Karpas-422 (cell line): ENCODE data around the gene FURIN. TPM values are rescaled to one million over a fixed set of nuclear protein-coding genes. Genes with fewer than 3 reads are reported as not detected.
"Not testable (repeated sequence)": the region's sequence is repeated elsewhere in the genome, so short reads cannot be mapped to it uniquely, and the experiment has no call there.

Source experiments
- DNase-seq: peaks from one replicate; pipeline ENCODE4 v3.0.0-alpha.2; 2015
- H2AFZ ChIP-seq: fragments of 200-600 bp; sonication (generic); 2 replicates; pipeline ENCODE4 v1.6.1; 2014; ENCODE audit warnings: antibody characterized with exemption, low read length, mixed read lengths
- H3K27ac ChIP-seq: fragments of 200-600 bp; sonication (generic); 2 replicates; pipeline ENCODE4 v1.5.1; 2014; ENCODE audit warnings: mild to moderate bottlenecking, low read length, moderate library complexity
- H3K27me3 ChIP-seq: fragments of 200-600 bp; sonication (generic); 2 replicates; pipeline ENCODE4 v1.6.1; 2014; ENCODE audit warnings: low read length, mixed read lengths
- H3K36me3 ChIP-seq: fragments of 200-600 bp; sonication (generic); 2 replicates; pipeline ENCODE4 v1.6.1; 2014; ENCODE audit warnings: low read length, mixed read lengths; ENCODE audit not compliant: insufficient read depth
- H3K4me1 ChIP-seq: fragments of 200-600 bp; sonication (generic); 2 replicates; pipeline ENCODE4 v1.6.1; 2014; ENCODE audit warnings: mild to moderate bottlenecking, low read length, mixed read lengths
- H3K4me2 ChIP-seq: fragments of 200-600 bp; sonication (generic); 2 replicates; pipeline ENCODE4 v1.6.1; 2014; ENCODE audit warnings: low read length, low read depth, mild to moderate bottlenecking; ENCODE audit not compliant: poor library complexity, severe bottlenecking
- H3K4me3 ChIP-seq: fragments of 200-600 bp; sonication (generic); 2 replicates; pipeline ENCODE4 v1.5.1; 2014; ENCODE audit warnings: mild to moderate bottlenecking, antibody characterized with exemption, low read length, mixed read lengths
- H3K79me2 ChIP-seq: fragments of 200-600 bp; sonication (generic); 2 replicates; pipeline ENCODE4 v1.6.1; 2014; ENCODE audit warnings: mild to moderate bottlenecking, low read length, mixed read lengths
- H3K9ac ChIP-seq: fragments of 200-600 bp; sonication (generic); 2 replicates; pipeline ENCODE4 v1.6.0; 2014; ENCODE audit warnings: low read length
- H3K9me2 ChIP-seq: fragments of 200-600 bp; sonication (generic), shearing (Covaris generic); replicated peaks from 2 replicates; pipeline ENCODE4 v1.6.0; 2014; ENCODE audit warnings: mild to moderate bottlenecking, low read length, moderate library complexity; ENCODE audit not compliant: insufficient read depth
- H3K9me3 ChIP-seq: fragments of 300-700, 200-600 bp; sonication (generic); 2 replicates; pipeline ENCODE4 v1.6.1; 2014; ENCODE audit warnings: low read length, mixed read lengths
- H4K20me1 ChIP-seq: fragments of 200-600 bp; sonication (generic); 2 replicates; pipeline ENCODE4 v1.6.1; 2014; ENCODE audit warnings: mild to moderate bottlenecking, antibody characterized with exemption, low read length, low read depth; ENCODE audit not compliant: insufficient read depth
- total RNA-seq: library from RNA; depleted of rRNA; stranded (reverse); fragments of >200 nt; shearing (Covaris generic); gene quantifications from 2 replicates; pipeline ENCODE4 v1.2.3, GENCODE V29; 2014; ENCODE audit warnings: low replicate concordance

The FURIN gene
- total RNA-seq, 1 experiment from 2014 or later: 30.4 TPM

DNA sequence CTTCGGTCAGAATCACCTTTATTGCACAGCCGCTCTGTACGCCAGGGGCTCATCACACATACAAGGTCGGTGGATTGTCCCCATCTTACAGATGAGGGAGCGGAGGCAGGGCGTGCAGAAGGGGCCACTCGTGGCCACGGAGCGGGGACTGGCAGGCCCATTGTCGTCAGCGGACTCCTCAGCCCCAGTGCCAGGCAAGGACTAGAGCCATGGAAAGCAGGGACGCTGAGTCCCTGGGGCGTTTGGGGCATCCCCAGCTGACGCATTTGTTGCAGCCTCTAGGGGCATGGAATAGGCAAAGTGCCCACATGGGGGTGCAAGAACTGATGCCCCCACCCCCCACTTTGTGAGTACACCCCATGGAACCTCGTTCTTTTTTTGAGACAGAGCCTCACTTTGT lies 29.8 kb upstream of the FURIN start:
- H3K4me2 ChIP-seq: peak overlapping the region; percentile 65

DNA sequence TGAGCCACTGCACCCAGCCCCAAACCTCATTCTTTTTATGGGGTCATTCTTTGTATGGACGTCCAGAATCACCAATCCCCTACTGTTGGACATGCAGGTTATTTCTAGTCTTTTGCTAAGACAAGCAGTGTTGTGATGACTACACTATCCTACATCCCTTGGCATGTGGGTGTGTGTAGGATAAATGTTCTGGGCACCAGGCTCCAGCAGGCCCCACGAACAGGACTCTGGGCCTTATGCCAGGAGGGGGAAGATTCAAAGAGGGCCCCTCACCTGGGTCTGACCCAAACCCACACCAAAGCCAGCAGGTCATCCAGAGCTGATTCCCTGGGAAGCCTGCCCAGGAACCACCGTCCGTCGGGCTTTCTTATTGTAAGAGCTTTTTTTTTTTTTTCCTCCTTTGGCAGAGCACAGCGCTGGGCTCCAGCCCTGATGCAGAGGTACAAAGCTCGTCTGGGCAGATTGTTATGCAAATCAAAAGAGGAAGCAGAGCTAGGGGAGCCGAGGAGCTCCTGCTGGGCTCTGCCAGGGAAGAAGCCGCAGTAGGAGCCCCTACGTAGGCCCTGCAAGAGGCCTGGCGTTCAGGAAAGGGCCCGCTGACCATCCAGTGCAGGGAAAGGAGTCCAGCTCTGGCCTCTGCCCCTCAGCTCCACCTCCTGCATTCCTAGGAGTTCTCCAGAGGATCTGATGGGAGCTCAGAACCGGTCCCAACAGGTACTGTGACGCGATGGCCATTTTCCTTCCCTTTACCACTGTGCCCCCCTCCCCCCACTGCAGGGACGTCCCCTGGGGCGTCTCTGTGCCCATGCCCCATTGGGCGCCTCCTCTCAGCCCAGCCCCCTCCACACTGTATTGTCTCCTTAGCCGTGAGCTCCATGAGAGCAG lies 29.0 kb upstream of the FURIN start:
- H3K27ac ChIP-seq: peak overlapping the region; percentile 81
- peak overlapping the region; percentile 83 for H3K9ac ChIP-seq

More for the DNA sequence above, 29.8 kb upstream of the FURIN start:
- Histone ChIP-seq H3K36me3 (peaks cover 19% of the 10 kb centered on the region), H4K20me1 (no peaks in the 10 kb centered on the region), H3K79me2 (peaks cover 26% of the 10 kb centered on the region), H3K9me2 (no peaks in the 10 kb centered on the region), H3K4me1 (peaks cover 34% of the 10 kb centered on the region), H2AFZ (peak overlapping the region; percentile 51; the same call in 1 of the 2 replicates), H3K9ac (peak overlapping the region; percentile 83), H3K27me3 (no peaks in the 10 kb centered on the region), H3K27ac (no peak overlapping the region), H3K9me3 (no peaks in the 10 kb centered on the region), H3K4me3 (peak overlapping the region; percentile 69; the same call in 1 of the 2 replicates)
- no peak for DNase-seq

DNA sequence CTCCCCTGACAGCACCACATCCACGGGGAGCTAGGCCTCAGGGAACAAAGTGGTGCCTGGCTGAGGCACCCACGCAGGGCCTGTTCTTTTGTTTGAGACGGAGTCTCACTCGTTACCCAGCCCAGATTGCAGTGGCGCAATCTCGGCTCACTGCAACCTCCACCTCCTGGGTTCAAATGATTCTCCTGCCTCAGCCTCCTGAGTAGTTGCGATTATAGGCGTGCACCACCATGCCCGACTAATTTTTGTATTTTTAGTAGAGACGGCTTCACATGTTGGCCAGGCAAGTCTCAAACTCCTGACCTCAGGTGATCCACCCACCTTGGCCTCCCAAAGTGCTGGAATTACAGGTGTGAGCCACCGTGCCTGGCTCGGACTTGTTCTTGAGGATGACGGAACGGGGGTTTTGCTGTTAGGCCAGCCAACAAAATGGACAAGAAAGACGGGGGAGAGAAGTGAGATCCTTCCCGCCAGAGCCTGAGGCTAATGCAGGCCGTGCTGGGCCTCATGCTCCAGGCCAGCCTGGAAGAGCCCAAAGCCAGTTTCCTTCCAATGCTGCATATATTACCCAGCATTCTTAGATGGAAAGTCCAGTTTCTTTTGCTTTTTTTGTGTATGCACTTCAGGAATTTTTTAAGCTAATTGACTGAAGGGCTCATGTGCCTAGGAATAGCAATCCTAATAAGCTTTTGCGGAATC lies 28.1 kb upstream of the FURIN start:
- H3K9me3 ChIP-seq: no peaks in the 10 kb centered on the region
- peaks cover 19% of the 10 kb centered on the region for H3K36me3 ChIP-seq
- no peaks in the 10 kb centered on the region for H3K27me3 ChIP-seq
- H3K9ac ChIP-seq: peak overlapping the region; percentile 83
- H3K9me2 ChIP-seq: no peaks in the 10 kb centered on the region
- peak overlapping the region; percentile 69 for H3K4me3 ChIP-seq
- H4K20me1 ChIP-seq: no peaks in the 10 kb centered on the region
- peaks cover 45% of the 10 kb centered on the region for H3K4me1 ChIP-seq
- H3K4me2 ChIP-seq: peak overlapping the region; percentile 65
- no peak for DNase-seq
- H3K79me2 ChIP-seq: peaks cover 26% of the 10 kb centered on the region
- H2AFZ ChIP-seq: no peak overlapping the region
- H3K27ac ChIP-seq: peak overlapping the region; percentile 81

More for the DNA sequence above, 29.0 kb upstream of the FURIN start:
- peak overlapping the region; percentile 75; the same call in 1 of the 2 replicates for H2AFZ ChIP-seq
- peak; percentile 94 for DNase-seq
- no peaks in the 10 kb centered on the region for H4K20me1 ChIP-seq
- H3K79me2 ChIP-seq: peaks cover 26% of the 10 kb centered on the region
- H3K36me3 ChIP-seq: peaks cover 19% of the 10 kb centered on the region
- no peaks in the 10 kb centered on the region for H3K9me3 ChIP-seq
- peak overlapping the region; percentile 69 for H3K4me3 ChIP-seq
- peak overlapping the region; percentile 65 for H3K4me2 ChIP-seq
- H3K27me3 ChIP-seq: no peaks in the 10 kb centered on the region
- no peaks in the 10 kb centered on the region for H3K9me2 ChIP-seq
- H3K4me1 ChIP-seq: peaks cover 37% of the 10 kb centered on the region

DNA sequence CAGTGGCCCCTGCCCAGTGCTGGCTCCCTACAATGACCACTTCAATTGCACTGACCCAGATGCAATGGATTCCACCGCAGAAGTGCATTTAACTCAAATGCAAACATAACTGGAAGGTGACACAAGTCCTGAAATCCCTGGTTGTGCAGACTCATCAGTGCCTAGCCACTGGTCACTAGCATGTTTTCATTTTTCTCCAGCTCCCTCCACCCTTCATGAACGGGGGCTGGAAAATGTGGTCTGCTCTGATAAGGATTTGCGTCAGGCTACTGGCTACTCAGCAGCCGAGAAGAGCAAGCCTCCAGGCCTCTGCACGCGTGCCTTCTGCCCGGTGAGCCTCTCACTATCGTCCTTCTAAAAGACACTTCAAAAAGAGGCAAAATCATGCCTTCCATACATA lies 27.4 kb upstream of the FURIN start:
- Histone ChIP-seq H3K9me2 (no peaks in the 10 kb centered on the region), H3K9ac (peak overlapping the region; percentile 83)
- no peak for DNase-seq

DNA sequence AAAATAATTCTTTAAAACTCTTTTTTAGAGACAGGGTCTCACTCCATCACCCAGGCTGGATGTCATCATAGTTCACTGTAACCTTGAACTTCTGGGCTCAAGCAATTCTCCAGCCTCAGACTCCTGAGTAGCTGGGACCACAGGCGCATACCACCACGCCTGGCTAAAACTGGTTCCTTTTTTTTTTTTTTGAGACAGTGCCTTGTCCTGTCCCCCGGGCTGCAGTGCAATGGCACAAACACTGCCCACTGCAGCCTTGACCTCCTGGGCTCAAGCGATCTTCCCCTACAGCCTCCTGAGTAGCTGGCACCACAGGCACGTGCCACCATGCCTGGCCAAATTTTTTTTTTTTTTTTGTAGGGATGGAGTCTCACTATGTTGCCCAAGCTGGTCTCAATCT lies 23.7 kb upstream of the FURIN start:
- Histone ChIP-seq H3K79me2 (peaks cover 26% of the 10 kb centered on the region), H4K20me1 (no peaks in the 10 kb centered on the region), H3K4me2 (no peak overlapping the region), H3K4me3 (no peak overlapping the region), H3K4me1 (peaks cover 27% of the 10 kb centered on the region), H3K9ac (no peak overlapping the region), H3K9me3 (no peaks in the 10 kb centered on the region), H3K36me3 (peaks cover 26% of the 10 kb centered on the region), H3K27me3 (no peaks in the 10 kb centered on the region), H2AFZ (no peak overlapping the region), H3K27ac (peak overlapping the region; percentile 26; the same call in 1 of the 2 replicates), H3K9me2 (no peaks in the 10 kb centered on the region)
- no peak for DNase-seq

More for the DNA sequence above, 27.4 kb upstream of the FURIN start:
- Histone ChIP-seq H3K4me1 (peaks cover 46% of the 10 kb centered on the region), H3K9me3 (no peaks in the 10 kb centered on the region), H3K79me2 (peaks cover 26% of the 10 kb centered on the region), H2AFZ (no peak overlapping the region), H3K4me3 (peak overlapping the region; percentile 69), H3K27me3 (no peaks in the 10 kb centered on the region), H3K36me3 (peaks cover 19% of the 10 kb centered on the region), H3K27ac (peak overlapping the region; percentile 81), H4K20me1 (no peaks in the 10 kb centered on the region), H3K4me2 (peak overlapping the region; percentile 65)

DNA sequence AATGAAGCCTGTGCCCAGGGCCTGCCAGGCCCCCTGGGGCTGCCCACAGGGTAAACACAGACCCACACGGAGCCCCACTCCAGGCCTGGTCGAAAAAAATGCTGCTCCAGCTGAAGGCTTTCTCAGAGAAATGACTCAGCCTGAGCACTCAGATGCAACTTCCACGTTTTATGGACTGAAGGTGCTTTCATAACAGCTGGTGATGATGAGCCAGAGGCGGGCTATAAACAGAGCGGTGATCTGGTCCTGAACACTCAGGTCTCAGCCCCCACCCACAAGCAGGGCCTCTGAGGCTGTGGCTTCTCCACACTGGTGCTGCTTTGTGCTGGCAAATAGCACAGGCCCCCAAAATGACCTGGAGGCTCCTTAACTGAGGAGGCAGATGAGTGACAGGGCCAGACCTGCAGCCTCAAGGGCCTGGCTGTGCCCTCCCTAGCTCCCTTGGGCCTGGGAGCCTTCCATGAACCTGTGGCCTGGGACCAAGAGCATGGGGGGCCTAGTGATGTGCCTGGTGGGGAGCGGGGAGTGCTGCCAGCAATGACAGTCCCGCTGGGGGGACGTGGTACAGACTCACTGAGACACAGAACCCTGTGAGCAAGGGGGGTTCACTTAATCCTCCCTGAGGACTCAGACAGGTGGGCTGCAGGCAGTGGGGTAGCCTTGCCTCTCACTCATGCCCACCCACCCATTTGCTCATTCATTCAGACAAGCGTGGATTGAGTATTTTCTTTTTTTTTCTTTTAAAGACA lies 23.0 kb upstream of the FURIN start:
- peaks cover 20% of the 10 kb centered on the region for H3K79me2 ChIP-seq
- peaks cover 22% of the 10 kb centered on the region for H3K4me1 ChIP-seq
- H3K9me3 ChIP-seq: no peaks in the 10 kb centered on the region
- no peak overlapping the region for H3K4me3 ChIP-seq
- no peak overlapping the region for H2AFZ ChIP-seq
- DNase-seq: no peak
- H3K4me2 ChIP-seq: no peak overlapping the region
- H4K20me1 ChIP-seq: no peaks in the 10 kb centered on the region
- no peaks in the 10 kb centered on the region for H3K9me2 ChIP-seq
- no peaks in the 10 kb centered on the region for H3K27me3 ChIP-seq
- peaks cover 26% of the 10 kb centered on the region for H3K36me3 ChIP-seq
- H3K9ac ChIP-seq: 0 out of 2 replicates have a peak overlapping the region, but pooled peaks have one; percentile 6
- H3K27ac ChIP-seq: peak overlapping the region; percentile 26; the same call in 1 of the 2 replicates

DNA sequence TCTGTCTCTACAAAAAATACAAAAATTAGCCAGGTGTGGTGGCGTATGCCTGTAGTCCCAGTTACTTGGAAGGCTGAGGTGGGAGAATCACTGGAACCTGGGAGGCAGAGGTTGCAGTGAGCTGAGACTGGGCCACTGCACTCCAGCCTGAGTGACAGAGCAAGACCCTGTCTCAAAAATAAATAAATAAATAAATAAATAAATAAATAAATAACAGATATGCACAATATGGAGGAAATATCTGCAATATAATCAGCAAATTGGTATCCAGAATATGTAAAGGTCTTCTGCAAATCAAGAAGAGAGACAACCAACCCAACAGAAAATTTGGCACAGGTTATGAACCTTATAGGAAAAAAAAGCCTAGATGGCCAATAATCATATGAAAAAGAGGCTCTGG lies 19.0 kb upstream of the FURIN start:
- H3K79me2 ChIP-seq, H3K9me3 ChIP-seq, DNase-seq, H3K9me2 ChIP-seq, H3K4me3 ChIP-seq, H4K20me1 ChIP-seq, H2AFZ ChIP-seq, H3K9ac ChIP-seq, H3K4me2 ChIP-seq, H3K27ac ChIP-seq, H3K27me3 ChIP-seq: not testable (repeated sequence)
- peaks cover 36% of the 10 kb centered on the region for H3K4me1 ChIP-seq
- H3K36me3 ChIP-seq: peaks cover 12% of the 10 kb centered on the region; the same call in 1 of the 2 replicates
